SKM-1 (cell line): ENCODE measurements around the gene SAA2.
A peak's percentile ranks its signal among the peaks of the same experiment; 100 is the strongest.
"Not testable (repeated sequence)": the region's sequence is repeated elsewhere in the genome, so short reads cannot be mapped to it uniquely, and the experiment has no call there.

Experiments used
- DNase-seq: peaks from one replicate; lab custom pipeline; 2025; ENCODE audit not compliant: unreplicated experiment; lab: John Stamatoyannopoulos, UW

The SAA2 gene

DNA sequence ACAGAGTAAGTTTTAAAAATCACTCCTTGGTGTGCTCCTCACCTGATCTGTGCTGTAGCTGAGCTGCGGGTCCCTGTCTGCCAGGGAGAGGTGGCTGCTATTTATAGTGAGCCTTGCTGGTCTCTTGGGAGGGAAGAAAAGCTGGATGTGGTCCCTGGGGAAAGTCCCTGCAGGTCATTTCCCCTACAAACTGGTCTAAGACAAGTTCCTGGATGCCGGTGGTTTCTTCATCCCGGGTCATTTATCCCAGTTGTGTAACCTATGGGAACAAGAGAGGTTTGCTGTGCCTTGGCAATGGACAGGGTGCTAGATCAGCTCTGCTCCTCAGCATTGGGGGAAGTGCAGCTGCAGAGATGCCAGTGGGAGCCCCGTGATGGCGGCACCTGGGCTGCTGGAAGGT, at the start of gene SAA2:
Gene SAA2 (minus strand): TSS at position 108 of the 400 bp plus-strand sequence. CDS start 657 bp downstream, outside the sequence.
- no peak for DNase-seq

- DNase-seq: no peak
Observed at GRCh38 chr11:18295316-18295715, 46.8 kb upstream of the SAA2 start.

GRCh38 chr11:18294862-18295261, 46.4 kb upstream of the SAA2 start:
- DNase-seq: no peak

DNA sequence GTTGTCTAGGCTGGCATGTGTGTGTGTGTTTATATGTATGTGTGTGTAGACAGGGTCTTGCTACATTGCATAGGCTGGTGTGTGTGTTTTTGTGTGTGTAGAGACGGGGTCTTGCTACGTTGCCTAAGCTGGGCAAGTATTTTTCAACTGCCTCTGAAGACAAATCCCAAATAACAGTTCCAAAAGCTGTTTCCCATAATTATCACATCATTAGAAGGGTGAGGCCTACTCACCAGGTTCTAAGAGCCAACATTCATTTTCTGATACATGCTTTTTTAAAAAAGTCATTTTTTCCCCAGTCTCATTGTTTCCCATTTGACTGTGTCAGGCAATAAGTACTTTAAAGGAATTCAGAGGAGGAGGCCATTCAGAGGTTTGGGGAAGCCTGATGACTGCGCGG, 40.4 kb upstream of the SAA2 start:
- no peak for DNase-seq

DNA sequence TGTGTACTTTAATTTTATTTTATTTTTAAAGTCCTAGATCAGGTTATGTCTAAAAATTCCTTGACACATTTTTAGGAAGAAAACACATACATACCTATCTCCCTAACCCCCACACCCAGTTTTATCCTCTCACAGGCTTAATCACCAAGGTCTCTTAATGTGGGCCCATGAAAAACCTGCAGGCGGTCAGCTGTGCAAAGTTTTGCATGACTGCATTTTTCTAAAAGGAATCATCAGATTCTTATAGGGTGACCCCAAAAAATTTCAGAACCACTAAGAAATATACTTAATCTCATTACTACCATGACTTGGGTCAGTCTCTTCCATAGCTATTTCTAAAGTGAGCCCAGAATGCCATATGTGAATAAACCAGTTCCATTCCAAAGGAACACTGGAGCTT, 37.4 kb upstream of the SAA2 start:
- no peak for DNase-seq

DNA sequence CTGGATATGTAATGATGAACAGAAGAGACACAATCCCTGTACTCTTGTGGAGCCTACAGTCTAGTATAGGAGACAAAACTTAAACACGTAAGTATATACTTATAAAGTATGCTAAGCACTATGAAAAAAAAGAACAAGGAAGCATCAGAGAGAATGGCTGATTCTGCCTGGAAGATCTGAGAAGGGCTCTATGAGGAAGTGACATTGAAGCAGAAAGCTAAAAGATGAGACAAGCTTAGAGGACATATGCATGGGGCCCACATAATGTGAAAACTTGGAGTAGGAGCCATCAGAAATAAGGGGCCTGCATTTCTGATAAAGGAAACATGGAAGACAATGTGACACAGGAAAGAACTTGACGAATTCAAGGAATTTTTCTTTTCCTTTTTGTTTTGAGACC, 34.2 kb upstream of the SAA2 start:
- no peak for DNase-seq

DNA sequence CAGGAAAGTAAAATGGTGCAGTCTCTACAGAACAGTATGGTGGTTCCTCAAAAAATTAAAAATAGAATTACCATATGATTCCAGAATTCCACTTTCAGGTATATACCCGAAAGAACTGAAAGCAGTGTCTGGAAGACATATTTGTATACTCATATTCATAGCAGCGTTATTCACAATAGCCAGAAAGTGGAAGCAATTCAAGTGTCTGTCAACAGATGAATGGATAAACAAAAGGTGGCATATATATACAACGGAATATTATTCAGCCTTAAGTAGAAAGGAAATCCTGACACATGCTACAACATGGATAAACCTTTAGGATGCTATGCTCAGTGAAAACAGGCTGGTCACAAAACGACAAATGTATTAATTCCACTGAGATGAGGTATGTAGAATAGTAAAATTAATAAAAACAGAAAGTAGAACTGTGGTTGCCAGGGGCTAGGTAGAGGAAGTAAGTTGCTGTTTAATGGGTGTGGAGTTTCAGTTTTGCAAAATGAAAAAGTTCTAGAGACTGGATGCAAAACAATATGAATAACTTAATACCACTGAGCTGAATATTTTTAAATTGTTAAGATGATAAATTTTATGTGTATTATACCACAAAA, 32.1 kb upstream of the SAA2 start:
- DNase-seq: no peak

GRCh38 chr11:18277565-18278271, 29.2 kb upstream of the SAA2 start:
- DNase-seq: peak; percentile 29

- DNase-seq: no peak
Observed at GRCh38 chr11:18271206-18271605, 22.7 kb upstream of the SAA2 start.

- no peak for DNase-seq
Observed at GRCh38 chr11:18270102-18270501, 21.6 kb upstream of the SAA2 start.

DNA sequence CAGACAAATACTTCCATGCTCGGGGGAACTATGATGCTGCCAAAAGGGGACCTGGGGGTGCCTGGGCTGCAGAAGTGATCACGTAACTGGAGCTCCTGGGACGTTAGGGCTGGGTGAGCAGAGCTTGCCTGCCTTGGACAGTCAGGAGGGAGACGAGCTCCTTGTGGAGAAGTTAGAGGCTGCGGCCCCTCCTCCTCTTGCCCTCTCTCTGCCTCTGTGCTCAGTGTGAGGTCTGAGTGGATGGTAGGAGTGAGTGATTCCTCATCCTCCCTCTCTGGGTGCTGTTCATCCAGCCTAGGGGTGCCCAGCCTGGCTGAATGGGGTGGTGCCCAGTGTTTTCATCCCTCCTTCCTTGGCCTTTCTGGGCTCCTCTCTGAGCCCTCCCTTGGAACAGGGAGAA, 20.8 kb upstream of the SAA2 start:
- DNase-seq: not testable (repeated sequence)

- DNase-seq: not testable (repeated sequence)
Observed at GRCh38 chr11:18267335-18268133, 19.1 kb upstream of the SAA2 start.

GRCh38 chr11:18265949-18266348, 17.5 kb upstream of the SAA2 start, which contains the start of gene SAA1:
SAA1 (plus strand) TSS chr11:18266264; CDS start chr11:18266888, 624 bp downstream.
- no peak for DNase-seq

GRCh38 chr11:18264677-18265555, 16.4 kb upstream of the SAA2 start:
- DNase-seq: peak; percentile 9

GRCh38 chr11:18264035-18264434, 15.6 kb upstream of the SAA2 start:
- no peak for DNase-seq

DNA sequence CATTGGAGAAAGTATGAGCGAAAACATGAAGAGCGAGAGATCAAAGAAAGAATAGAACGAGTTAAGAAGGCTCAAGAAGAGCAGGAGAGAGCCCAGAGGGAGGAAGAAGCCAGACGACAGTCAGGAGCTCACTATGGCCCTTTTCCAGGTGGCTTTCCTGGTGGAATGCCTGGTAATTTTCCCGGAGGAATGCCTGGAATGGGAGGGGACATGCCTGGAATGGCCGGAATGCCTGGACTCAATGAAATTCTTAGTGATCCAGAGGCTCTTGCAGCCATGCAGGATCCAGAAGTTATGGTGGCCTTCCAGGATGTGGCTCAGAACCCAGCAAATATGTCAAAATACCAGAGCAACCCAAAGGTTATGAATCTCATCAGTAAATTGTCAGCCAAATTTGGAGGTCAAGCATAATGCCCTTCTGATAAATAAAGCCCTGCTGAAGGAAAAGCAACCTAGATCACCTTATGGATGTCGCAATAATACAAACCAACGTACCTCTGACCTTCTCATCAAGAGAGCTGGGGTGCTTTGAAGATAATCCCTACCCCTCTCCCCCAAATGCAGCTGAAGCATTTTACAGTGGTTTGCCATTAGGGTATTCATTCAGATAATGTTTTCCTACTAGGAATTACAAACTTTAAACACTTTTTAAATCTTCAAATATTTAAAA, 14.3 kb upstream of the SAA2 start:
- DNase-seq: not testable (repeated sequence)

DNA sequence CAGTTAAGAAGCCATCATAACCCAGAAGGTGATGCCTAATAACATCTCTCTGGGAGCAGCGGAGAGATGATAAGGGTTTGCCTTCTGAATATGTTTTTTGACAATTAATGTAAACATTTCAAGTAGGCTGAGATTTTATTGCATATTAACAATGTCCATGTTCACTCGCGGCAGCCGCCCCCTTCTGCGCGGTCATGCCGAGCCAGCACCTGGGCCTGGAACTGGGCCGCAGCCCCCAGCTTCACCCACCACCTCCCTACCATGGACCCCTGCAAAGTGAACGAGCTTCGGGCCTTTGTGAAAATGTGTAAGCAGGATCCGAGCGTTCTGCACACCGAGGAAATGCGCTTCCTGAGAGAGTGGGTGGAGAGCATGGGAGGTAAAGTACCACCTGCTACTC, 13.3 kb upstream of the SAA2 start:
- DNase-seq: no peak

DNA sequence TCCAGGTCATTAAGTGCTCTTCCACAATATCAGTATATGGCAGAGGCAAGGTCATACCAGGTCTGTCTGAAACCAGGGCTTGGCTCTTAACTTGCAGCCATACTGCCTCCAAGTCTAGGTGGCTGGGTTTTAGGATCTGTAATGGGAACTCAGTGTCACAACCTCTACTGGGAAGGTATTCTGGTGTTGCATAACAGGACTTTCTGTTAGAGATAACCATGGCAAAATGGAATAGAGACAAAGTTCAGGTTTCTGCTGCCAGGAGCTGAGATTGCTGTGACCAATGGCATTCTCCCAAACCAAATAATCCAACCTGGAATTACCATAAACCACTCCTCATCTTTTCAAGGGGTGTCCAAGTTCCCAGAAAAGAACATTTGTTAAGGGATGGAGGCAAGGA, 10.8 kb upstream of the SAA2 start:
- DNase-seq: no peak

GRCh38 chr11:18254781-18255361, 6.4 kb upstream of the SAA2 start:
- DNase-seq: no peak

DNA sequence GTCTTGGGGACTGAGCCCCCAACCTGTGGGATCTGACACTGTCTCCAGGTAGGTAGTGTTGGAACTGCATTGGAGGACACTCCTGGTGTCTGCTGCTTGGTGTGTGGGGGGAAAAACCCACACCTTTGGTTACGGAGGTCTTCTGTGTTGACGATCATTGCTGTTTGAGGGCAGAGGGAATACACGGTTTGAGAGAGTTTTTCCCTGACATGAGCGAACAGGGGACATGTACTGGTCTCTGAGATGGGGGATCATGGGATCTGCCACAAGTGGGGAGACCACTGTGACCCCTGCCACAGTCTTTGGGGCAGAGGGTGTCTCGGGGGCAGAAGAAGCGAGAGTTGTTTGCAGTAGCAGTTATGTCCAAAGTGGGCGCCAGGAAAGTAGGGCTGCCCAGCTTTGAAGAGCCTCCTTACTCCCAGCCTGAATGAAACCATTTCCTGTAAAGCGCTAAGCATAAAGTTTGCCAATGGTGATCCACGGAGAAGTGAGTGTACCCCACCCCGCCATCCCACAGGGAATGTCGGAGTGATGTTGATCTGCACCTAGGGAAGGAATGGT, 5.4 kb upstream of the SAA2 start:
- DNase-seq: no peak
